ENCODE measurements around the gene KCTD15.

DNA sequence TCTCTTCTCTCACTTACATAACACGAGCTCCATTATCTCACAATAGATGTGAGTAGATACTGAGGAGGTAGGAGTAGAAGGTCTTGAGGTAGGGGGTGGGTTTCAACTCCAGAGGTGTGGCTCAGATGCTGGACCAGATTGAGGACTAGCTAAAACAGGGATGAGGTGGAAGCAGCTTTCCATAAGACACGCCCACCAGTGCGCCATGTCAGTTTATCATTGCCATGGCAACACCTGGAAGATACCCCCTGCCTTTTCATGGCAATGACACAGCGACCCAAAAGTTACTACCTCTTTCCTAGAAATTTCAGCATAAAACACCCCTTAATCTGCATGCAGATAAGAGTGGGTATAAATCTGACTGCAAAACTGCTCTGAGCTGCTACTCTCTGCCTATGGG, 44.1 kb downstream of the KCTD15 start:
- TF ChIP-seq, protein P1, sequence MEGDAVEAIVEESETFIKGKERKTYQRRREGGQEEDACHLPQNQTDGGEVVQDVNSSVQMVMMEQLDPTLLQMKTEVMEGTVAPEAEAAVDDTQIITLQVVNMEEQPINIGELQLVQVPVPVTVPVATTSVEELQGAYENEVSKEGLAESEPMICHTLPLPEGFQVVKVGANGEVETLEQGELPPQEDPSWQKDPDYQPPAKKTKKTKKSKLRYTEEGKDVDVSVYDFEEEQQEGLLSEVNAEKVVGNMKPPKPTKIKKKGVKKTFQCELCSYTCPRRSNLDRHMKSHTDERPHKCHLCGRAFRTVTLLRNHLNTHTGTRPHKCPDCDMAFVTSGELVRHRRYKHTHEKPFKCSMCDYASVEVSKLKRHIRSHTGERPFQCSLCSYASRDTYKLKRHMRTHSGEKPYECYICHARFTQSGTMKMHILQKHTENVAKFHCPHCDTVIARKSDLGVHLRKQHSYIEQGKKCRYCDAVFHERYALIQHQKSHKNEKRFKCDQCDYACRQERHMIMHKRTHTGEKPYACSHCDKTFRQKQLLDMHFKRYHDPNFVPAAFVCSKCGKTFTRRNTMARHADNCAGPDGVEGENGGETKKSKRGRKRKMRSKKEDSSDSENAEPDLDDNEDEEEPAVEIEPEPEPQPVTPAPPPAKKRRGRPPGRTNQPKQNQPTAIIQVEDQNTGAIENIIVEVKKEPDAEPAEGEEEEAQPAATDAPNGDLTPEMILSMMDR (IDR thresholded peaks at IDR 0.05), result no peak
- TF ChIP-seq POLR2A (IDR thresholded peaks at IDR 0.05), result no peak

Data from stomach (tissue), 4 donors.